GM21360 (cell line): ENCODE data around the gene CALY.

ENCODE experiments used
- ATAC-seq: cut with Tn5 transposase; IDR thresholded peaks from one replicate; pipeline ENCODE4 v1.9.1; 2021; ENCODE audit warnings: mild to moderate bottlenecking, moderate library complexity; ENCODE audit not compliant: unreplicated experiment

CALY gene

DNA sequence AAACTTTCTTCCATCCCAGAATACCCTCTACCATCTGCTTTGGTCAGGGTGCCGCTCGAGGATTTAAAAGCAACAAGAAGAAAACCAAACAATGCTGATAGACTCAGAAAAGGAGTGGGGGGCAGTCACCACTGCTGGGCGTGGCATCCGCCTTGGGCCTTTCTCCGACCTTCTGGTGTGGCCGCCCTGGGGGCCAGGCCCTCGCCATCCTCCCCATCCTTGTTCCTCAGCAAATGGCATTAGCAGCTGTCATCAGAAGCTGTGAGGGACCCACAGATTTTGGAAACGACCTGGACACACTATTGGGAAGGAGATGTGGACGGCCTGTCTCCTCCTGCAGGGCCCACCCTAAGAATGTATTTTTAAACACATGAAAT, 23.9 kb downstream of the CALY start:
- ATAC-seq = no peak

DNA sequence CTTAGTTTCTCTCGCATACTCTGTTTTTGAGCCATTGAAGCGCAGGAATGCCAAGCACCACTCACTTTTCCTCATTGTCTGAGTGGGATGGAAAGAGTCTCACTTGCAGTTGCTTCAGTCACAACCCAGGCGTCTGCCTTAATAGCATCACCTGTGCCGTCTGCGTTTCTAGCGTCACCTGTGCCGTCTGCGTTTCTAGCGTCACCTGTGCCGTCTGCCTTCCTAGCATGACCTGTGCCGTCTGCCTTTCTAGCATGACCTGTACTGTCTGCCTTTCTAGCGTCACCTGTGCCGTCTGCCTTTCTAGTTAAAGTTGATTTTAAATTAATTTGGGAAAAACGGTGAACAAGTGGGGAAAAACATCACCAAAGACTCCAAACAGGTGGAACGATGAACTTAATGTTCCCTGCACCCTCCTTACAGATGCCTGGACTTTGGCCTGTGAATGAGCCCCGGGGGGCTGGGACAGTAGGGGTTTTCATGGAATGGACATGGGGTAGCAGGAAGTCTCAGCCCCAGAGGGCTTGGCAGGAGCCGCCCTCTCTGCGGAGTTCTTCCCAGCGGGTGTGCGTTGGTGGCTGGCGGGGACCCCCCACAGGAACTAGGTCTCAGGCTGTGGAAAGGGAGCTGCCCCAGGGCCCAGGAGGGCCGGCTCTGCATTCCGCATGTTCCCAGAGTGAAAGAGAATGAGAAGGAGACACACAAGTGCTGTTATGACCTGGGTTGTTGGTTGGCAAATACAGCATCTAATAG, 24.5 kb downstream of the CALY start:
- no peak for ATAC-seq

DNA sequence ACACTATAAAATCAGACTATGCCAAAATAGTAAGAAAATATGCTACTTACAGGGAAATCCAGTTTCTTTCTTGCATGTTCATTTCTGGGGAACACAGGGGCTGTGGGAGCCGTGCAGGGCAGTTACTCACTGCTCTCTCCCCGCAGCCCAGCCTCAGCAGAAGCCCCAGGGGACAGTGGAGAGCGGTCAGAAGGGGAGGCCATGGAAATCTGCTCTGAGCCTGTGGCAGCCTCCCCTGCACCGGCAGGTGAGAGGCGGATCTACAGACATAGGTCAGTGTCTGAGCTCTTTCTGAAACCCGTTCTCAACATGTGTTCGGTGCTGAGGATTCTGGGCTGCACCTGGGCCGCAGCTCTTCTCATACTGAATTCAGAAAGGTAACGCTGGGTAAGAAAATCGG, 25.1 kb downstream of the CALY start:
- ATAC-seq = no peak

DNA sequence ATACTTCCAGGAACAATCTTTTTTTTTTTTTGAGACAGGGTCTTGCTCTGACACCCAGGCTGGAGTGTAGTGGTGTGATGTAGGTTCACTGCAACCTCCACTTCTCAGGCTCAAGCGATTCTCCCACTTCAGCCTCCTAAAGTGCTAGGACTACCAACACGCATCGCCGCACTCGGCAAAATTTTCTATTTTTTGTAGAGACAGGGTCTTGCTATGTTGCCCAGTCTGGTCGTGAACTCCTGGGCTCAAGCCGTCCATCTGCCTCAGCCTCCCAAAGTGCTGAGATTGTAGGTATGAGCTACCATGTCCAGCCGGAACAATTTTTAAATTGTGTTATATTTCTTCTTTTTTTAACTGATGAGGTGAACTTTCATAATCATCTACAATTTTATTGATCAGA, 25.9 kb downstream of the CALY start:
- no peak for ATAC-seq

DNA sequence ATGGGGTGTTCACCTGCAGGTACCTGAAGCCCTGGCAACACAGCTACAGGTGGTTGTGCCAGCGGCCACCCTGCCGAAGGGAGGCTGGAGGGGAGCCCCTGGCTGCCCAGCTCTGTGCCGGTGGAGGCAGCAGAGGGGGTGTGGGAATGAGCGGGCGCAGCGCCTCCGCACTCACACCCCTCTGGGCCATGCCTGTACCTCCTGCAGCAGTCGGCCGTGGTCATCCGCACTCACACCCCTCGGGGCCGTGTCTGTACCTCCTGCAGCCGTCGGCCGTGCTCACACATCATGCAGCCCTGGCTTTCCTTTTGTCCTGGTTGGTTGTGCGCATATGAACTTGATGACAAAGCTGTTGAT, 26.3 kb downstream of the CALY start:
- ATAC-seq = no peak

DNA sequence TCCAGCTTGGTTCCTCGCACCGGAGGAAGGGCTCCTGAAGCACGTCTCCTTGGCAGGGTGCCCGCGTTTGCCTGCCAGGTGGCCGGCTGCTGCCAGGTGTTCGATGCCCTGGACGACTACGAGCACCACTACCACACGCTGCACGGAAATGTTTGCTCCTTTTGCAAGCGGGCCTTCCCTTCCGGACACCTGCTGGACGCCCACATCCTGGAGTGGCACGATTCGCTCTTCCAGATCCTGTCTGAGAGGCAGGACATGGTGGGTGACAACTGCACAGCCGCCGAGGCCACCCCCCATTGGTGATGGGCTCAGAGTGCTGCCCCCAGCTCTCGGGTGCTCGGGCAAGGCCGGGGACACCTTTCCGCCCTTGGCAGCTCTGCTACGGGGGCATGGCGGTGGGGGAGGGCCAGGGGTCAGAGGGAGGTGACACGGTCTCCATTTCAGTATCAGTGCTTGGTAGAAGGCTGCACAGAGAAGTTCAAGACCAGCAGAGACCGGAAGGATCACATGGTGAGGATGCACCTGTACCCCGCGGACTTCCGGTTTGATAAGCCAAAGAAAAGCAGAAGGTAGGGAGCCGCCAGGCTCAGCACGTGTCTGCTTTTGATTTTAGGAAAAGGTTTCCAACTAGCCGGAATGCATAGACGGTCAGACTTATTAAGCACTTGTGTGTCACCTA, 26.8 kb downstream of the CALY start:
- no peak for ATAC-seq

DNA sequence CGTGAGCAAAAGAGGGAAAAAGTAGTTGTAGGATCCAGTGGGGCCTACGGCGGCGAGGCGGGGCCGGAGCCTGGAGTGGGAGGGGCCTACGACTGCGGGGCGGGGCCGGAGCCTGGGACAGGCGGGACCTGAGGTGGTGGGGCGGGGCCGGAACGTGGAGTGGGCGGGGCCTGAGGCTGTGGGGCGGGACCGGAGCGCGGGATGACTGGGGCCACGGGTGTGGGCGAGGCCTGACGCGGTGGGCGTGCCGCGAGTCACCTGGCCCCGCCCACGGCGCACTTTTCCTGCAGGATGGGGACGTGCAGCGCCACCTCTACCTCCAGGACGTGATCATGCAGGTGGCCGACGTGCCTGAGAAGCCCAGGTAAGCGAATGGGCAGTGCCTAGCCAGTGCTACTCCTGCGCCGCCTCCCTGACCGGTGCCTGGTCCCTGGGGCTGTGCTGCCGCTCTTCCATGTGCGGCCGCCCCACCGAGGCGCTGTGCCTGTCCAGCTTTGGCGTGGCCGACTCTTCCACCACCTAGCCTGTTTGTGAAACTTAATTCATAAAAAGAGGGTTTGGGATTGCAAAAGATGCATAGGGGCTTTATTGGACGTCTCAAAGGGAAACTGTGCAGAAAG, 27.5 kb downstream of the CALY start:
- peak; percentile 62 for ATAC-seq

DNA sequence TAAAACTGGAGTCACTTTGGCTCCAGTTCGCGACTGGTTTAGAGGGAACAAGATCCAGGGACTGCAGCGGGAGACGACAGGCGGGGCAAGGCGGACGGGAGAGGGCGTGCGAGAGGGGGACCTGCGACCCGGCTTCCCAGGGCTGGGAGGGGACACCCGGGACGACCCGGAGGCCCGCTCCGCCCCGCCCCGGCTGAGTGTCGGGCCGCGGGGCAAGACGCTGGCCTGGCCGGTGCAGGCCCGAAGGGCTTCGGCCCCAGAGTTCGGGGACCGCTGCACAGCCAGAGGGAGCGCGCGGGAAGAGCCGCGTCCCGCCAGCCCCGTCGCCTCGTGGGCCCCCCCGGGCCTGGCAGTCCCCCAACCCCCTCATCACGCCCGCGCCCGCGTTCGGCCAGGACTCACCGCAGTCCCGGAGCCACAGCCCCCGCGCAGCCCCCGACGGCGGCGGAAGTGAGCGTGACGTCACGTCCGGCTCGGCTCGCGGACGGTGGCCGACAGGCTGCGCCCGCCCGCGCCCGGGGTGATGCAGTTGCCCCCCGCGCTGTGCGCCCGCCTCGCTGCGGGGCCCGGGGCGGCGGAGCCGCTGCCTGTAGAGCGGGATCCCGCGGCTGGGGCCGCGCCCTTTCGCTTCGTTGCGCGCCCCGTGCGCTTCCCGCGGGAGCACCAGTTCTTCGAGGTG, 28.1 kb downstream of the CALY start, which contains the start of the genes TUBGCP2 and ZNF511:
Gene TUBGCP2 (minus strand): TSS at position 452 of the 679 bp plus-strand sequence. CDS start 5,931 bp downstream, outside the sequence.
Gene ZNF511 (plus strand): TSS at position 494 of the 679 bp plus-strand sequence. CDS start 30 bp downstream, at position 524.
- ATAC-seq = peak; percentile 60

DNA sequence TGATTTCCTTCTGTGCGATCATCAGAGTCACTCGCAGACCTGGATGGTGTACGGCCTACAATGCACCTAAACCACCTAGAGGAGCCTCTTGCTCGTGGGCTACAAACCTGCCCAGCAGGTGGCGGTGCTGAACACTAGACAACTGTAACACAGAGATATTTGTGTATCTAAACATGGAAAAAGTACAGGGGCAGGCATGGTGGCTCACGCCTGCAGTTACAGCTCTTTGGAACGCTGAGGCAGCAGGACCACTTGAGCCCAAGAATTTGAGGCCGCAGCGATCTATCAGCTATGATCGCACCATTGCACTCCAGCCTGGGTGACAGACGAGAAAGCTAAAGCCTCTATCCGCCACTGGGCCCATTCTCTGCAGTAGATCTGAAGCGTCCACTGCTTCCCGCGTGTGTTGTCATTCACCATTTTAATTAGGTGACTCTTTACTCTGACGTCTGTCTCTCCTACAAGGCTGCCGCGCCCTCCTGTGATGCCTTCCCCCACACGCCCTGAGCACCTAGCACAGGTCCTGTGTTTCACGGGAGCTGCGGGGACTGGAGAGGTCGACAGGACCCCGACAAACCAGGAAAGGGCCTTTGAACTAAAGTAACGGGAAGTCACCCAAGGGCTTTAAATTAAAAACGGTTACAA, 28.8 kb downstream of the CALY start:
- ATAC-seq = peak; percentile 45

DNA sequence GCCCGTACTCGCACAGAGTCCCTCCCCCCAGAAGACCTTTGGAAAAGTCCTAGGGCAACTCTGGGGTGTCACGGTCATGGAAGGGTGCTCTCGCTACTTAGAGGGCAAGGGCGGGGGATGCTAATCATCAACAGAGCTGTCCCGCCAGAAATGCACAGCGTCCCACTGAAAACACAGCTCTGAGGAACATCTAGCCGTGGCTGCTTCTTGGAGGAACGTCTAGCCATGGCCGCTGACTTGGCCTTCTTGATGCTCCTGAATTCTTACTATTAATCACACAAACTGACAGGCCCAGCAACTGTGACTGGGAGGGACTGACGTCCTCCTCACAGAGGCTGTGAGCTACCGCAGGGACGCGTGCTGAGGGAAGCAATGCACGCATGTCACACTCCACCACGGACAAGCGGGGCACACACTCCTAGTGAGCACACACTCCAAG, 29.7 kb downstream of the CALY start:
- no peak for ATAC-seq

DNA sequence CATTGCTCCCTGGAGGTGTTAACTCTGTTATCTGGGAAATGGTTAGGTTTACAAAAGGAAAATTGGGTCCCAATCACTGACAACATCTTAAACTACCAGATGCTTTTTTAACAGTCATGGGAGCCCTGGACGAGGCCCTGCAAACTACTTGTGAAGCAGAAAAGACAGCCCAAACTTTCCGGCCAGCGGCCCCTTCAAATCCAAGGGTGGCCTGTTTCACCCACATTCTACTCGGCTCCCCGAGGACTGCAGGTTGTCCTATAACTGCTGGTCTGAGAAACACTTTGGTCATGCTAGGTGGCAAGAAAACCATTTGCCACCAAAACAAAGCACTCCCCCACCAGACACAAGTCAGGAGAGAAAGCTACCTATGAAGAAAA, 30.6 kb downstream of the CALY start:
- ATAC-seq = no peak

DNA sequence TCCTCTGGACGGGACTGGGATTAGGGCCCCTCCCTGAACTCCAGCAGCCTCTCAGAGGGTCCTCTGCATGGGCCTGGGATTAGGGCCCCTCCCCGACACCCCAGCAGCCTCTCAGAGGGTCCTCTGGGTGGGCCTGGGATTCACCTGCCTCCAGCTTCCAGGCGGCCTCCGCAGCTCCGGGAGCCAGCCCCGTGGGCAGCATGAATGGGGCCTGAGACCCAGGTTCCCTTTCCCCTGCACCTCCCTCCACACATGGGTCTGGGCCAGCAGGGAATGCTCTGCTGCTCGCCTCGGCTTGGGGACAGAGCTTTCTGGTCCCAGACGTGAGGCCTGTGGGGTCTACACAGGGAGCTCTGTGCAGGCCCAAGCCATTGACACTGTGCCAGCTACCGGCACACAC, 33.5 kb downstream of the CALY start:
- ATAC-seq = no peak

DNA sequence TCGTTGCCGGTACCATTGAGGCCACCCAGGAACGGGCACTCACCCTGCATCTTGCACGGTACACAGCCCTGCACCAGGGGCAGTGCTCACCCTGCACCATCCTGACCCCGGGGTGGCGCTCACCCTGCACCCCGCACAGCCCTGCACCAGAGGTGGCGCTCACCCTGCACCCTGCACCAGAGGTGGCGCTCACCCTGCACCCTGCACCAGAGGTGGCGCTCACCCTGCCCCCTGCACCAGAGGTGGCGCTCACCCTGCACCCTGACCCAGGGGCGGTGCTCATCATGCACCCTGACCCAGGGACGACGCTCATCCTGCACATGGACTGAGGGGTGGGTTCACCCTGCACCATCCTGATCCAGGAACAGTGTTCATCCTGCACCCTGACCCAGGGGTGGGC, 34.5 kb downstream of the CALY start:
- ATAC-seq = no peak

DNA sequence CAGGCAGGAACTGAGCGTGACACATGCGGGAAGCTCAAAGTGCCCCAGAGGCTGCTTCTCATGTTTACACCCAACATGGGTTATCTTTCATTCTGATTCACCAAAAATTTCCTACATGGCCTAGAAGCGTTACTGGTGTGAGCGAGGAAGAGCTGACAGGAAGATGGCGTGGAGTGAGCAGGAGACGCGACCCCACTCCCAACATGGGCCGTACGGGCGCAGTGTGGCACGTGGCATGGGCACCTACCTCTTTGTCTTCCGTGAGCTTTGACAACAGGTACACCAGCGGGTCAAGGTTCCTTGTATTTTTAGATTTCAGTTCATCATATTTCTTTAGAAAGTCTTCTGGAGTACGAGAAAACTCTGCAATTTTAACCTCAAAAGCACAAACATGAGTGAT, 37.0 kb downstream of the CALY start:
- ATAC-seq = no peak

DNA sequence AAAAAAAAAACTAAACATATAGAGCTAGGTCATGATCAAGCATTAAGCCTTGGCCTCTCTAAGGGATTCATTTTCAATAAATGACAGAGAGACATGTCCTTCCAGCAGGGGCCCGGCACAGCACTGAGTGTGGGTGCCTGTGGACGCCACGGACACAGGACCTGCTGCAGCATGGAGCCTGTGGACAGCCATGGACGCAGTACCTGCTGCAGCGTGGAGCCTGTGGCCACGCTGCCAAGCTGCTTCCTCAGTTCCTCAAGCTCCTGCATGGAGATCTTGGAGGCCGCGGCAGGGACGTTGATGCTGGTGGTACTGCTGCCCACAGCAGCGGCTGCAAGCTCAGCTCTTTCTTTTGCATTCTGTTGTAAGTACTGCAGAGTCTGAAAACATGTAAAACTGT, 37.5 kb downstream of the CALY start:
- ATAC-seq = no peak

DNA sequence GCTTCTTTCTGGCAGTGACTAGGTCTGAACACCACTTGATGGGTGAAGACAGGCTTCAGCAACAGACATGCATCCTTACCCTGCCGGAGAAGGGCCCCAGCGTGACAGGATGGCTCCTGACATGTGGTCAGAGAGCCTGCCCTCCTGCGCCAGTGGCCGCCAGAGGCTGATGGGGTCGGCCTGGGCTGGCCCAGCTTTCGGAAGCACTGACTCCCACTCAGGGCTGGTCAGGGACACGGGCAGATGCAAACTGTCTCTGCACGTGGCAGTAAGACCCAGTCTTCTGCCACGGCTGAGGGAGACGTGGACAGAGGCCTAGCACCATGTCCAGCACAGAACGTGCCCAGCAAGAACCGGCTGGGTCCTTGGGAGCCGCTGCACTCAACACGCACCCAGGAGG, 38.2 kb downstream of the CALY start:
- ATAC-seq = no peak

DNA sequence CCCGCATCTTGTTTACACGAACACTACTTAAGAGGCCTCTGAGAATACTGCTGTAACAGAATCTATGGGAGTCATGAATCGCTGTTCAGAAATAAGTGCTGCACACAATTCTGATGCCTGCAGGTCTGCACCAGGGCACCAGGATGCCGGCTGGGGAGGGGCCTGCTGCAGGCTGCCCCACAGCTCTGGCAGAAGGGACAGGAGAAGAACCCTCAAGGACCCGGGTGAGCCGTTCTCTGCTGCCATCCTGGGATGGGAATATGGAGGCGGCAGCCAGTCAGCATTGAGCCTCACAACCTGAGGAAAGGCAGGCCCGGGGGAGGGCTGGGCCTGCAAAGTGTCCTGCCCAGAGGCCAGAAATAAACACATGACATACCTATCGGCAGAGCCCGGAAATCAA, 39.2 kb downstream of the CALY start:
- no peak for ATAC-seq

DNA sequence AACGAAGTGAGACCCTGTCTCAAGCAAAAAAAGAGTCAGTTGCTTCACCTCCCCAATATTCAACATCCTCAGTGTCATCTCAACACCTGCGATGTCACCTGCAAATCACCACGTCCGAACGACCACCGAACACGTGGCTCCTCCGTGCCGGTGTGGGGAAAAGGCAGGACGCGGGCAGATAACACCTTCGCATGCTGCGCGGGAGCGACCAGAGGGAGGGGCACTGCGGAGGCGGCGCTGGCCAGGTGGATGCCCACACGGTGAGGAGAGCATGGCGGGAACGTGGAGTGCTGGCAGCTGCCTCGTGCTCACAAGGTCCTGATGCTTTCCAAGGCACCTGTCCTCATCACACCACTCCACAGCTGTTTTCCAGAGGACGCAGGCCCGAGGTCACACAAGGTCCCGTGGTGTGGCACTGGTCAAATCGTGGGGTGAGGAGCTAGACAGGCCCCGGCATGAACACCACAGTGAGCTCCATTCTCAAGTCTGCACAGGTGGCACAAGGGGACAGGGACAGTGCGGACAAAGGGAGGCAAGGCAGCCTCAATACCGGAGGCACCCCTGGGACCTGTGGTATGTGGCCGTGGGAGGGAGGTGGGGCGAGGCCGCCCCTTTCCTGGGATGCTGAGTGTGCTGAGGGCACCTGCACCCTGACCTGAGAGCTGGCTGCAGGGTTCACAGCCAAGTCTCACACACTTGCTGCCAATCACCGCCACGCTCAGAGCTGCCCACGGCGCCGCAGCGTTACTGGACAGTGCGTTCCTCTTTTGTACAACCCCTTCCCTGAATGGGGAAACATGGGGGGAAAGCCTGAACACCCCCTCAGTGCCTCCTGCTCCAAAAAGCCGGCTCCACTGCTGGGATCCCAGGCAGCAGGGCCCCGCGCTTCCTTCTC, 41.0 kb downstream of the CALY start:
- ATAC-seq = no peak

DNA sequence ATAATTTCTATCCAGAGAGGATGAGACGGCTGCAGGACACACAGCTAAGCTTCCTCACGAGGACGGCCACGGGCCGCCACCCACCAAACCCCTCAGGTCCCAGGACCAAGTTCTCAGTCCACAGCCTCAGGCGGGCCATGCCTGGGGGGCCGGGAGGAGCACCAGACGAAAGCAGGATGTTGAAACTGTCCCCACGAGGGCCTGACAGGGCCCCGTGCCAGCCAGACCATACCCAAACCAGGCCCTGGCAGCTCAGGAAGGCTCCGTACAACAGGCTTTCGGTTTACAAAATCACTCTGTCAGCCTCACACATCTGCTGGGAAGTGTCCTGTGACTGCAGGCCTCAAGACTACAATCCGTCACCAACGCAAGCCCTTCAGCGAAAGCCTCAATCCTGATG, 42.5 kb downstream of the CALY start:
- ATAC-seq = no peak

DNA sequence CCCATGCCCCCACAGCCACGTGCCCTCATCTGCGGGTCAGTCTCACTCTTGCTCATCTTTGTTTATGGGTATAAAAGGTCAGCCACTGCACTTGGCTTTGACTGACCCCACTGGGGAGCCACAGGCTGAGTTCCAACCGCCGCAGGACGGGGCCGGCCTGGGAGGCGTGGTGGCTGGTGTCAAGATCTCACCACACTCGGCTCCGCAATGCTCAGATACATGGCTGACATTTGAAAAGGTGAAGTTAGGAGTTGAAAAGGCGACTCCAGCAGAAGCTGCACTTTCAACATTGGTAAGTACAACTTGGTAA, 42.9 kb downstream of the CALY start:
- no peak for ATAC-seq
